ENCODE results near the gene P2RY8.
"Not testable (repeated sequence)": the region's sequence is repeated elsewhere in the genome, so short reads cannot be mapped to it uniquely, and the experiment has no call there.

The P2RY8 gene

DNA sequence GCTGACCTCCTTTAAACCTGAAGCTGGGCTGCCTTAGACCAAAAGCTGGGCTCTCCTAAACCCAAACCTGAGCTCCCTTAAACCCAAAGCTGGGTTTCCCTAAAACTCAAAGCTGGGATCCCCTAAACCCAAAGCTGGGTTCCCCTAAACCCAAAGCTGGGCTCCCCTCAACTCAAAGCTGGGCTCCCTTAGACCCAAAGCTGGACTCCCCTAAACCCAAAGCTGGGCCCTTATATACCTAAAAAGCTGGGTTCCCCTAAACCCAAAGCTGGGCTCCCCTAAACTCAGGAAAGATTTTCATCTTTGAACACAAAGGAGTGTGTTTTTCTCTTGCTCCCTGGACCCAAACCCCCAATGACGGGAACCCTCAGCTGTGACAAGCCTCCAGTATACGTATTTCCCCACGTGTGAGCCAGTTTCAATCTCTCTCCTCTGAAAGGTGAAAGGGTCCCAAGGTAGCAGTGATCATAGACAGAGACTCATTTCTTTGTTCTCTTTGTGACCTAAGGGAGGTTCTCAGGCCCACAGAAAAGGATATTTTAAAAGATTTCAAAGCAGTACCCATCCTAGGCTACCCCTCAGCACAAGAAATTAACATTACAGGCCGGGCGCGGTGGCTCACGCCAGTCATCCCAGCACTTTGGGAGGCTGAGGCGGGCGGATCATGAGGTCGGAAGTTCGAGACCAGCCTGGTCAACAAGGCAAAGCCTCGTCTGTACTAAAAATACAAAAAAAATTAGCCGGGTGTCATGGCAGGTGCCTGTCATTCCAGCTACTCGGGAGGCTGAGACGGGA is 52.9 kb downstream of the P2RY8 start:
- no peak overlapping the region for H3K27ac ChIP-seq
- ChIA-PET POLR2A (ENCODE audit: low non-redundant PET) (no interaction called here), CTCF (no interaction called here)
- TF ChIP-seq, protein P1, sequence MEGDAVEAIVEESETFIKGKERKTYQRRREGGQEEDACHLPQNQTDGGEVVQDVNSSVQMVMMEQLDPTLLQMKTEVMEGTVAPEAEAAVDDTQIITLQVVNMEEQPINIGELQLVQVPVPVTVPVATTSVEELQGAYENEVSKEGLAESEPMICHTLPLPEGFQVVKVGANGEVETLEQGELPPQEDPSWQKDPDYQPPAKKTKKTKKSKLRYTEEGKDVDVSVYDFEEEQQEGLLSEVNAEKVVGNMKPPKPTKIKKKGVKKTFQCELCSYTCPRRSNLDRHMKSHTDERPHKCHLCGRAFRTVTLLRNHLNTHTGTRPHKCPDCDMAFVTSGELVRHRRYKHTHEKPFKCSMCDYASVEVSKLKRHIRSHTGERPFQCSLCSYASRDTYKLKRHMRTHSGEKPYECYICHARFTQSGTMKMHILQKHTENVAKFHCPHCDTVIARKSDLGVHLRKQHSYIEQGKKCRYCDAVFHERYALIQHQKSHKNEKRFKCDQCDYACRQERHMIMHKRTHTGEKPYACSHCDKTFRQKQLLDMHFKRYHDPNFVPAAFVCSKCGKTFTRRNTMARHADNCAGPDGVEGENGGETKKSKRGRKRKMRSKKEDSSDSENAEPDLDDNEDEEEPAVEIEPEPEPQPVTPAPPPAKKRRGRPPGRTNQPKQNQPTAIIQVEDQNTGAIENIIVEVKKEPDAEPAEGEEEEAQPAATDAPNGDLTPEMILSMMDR (conservative IDR thresholded peaks at IDR 0.05; ENCODE audit: low read depth), result no peak
- DNase-seq (ENCODE audit: low spot score), result no peak

DNA sequence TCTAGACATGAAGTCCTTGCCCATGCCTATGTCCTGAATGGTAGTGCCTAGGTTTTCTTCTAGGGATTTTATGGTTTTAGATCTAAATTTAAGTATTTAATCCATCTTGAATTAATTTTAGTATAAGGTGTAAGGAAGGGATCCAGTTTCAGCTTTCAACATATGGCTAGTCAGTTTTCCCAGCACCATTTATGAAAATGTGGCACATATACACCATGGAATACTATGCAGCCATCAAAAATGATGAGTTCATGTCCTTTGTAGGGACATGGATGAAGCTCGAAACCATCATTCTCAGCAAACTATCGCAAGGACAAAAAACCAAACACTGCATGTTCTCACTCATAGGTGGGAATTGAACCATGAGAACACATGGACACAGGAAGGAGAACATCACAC is 54.5 kb downstream of the P2RY8 start:
- CTCF ChIA-PET; DNase-seq (ENCODE audit: low spot score); POLR2A ChIA-PET (ENCODE audit: low non-redundant PET); H3K27ac ChIP-seq: not testable (repeated sequence)

DNA sequence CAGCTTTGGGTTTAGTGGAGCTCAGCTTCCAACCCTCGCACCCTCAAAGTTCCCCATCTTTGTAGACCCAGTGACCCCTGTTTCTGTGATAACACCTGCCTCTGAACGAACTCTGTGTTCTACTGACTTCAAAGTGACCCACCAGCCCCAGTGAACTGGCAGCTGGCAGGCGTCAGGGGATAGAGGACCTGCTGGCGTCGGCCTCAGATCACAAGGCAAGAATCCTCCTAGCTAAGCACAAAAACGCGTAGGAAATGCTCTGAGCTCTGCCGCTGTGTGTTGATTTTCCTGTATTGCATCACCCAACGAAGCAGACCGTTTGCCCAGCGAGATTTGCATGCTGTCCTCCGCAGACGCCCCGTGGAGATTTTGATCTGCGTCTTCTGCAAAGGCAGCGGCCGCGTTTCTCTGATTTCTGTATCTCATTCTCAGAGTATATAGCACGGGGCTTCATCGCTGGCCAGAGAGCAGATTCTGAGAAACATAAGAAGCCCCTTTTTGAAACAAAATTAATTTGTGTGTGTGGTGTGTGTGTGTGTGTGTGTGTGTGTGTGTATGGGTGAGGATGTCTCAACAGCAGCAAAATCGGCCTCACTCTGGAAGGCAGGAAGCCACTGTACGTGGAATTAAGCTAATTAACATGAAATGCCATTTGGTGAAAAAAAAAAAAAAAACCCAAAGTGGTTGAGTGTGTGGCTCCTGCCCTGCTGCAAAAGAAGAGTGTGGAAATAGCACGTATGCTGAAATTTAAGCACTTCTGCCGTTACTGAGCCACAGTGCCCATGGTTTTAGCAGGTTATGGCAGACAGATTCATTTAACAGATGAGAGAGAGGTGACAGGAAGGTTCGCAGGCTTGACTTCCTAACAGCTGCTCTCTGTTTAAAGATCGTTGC is 55.1 kb downstream of the P2RY8 start:
- CTCF ChIA-PET, result no interaction called here
- POLR2A ChIA-PET (ENCODE audit: low non-redundant PET), result no interaction called here
- DNase-seq (ENCODE audit: low spot score), result no peak
- H3K27ac ChIP-seq, result no peak overlapping the region
- TF ChIP-seq, protein P1 (conservative IDR thresholded peaks at IDR 0.05; ENCODE audit: low read depth), result no peak

DNA sequence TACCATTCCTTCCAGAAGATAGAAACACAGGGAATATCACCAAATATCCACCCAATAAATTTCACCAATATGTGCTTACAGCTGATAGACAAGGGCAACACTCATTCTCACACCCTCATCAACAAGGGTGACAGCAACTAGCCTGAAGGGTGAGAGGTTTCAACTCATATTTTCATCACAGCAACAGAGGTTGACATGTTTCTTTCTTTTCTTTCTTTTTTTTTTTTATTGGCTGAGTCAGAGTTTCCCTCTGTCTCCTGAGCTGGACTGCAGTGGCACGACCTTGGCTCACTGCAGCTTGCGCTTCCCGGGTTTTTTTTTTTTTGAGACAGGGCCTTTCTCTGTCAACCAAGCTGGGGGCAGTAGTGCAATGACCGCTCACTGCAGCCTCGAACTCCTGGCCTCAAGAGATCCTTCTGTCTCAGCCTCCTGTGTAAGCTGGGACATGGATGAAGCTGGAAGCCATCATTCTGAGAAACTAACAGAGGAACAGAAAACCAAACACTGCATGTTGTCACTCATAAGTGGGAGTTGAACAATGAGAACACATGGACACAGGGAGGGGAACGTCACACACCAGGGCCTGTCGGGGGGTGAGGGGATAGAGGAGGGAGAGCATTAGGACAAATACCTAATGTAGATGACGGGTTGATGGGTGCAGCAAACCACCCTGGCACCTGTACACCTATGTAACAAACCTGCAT is 56.8 kb downstream of the P2RY8 start:
- H3K27ac ChIP-seq, result no peak overlapping the region
- CTCF ChIA-PET, result no interaction called here
- POLR2A ChIA-PET (ENCODE audit: low non-redundant PET), result no interaction called here
- no peak for DNase-seq (ENCODE audit: low spot score)
- TF ChIP-seq, protein P1 (conservative IDR thresholded peaks at IDR 0.05; ENCODE audit: low read depth), result no peak

DNA sequence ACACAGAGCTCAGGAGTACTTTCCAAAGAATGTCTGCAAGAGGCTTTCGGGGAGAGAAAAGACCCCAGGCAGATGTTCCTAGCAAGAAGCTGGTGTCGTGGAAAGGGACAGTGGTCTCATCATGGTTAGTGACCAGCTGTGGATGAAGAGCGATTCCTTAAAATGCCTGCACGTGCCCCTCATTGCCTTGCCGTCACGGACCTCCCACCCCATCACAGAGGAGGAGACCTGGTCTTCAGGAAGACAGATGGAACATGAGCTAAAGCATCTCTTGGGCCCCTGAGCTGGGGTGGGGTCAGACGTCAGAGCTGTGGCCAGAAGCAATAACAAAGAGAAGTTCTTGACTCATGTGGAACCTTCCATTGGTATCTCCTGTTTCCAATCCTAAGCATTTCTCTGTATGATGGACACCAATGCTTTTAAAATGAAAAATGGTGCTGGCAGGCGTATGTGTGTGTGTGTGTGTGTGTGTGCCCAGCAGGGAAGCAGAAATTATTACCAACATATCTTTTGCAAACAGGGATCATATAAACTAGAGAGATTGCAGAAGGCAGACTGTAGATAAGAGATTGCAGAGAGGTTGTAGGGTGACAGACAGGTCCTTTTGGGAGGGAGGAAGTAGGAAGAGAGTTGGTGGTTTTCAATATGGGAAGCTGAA is 59.1 kb downstream of the P2RY8 start:
- TF ChIP-seq, protein P1 (conservative IDR thresholded peaks at IDR 0.05; ENCODE audit: low read depth), result no peak
- ChIA-PET POLR2A (ENCODE audit: low non-redundant PET) (no interaction called here), CTCF (no interaction called here)
- H3K27ac ChIP-seq, result no peak overlapping the region
- DNase-seq (ENCODE audit: low spot score), result no peak

DNA sequence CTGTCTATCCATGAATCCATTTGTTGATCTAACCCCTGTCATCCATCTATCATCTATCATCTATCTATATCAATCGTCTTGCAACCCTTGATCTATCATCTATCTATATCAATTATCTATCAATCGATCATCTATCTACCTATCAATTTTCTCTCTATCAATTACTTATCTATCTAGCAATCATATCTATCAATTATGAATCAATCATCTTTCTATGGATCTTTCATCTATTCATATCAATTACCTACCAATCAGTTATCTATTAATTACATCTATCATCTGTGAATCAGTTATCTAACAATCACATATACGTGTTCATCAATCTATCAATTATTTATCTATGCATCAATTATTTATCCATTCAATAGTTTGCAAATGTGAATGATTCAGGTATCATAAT is 59.8 kb downstream of the P2RY8 start:
- DNase-seq (ENCODE audit: low spot score), result no peak
- POLR2A ChIA-PET (ENCODE audit: low non-redundant PET), result no interaction called here
- TF ChIP-seq, protein P1 (conservative IDR thresholded peaks at IDR 0.05; ENCODE audit: low read depth), result no peak
- H3K27ac ChIP-seq, result no peak overlapping the region
- CTCF ChIA-PET, result no interaction called here

Measured in RWPE1 (cell line).